Subcutaneous preadipocyte (primary cell): ENCODE data around the gene LMO3. TPM values are rescaled to one million over a fixed set of nuclear protein-coding genes. Genes with fewer than 3 reads are reported as not detected.

Experiments
- total RNA-seq: library from RNA; depleted of rRNA; stranded (reverse); fragments of >200 nt; gene quantifications from 2 replicates; pipeline ENCODE4 v1.2.3, GENCODE V29; 2012

LMO3 gene
- total RNA-seq, result 0.98 and 14.3 TPM in 2 replicates

DNA sequence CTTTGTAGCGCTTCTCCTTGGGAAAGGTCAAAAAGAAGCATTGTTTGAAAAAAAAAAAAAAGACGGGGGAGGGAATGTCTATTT is at the start of gene LMO3:
LMO3 (minus strand) TSS at position 46 of the 84 bp plus-strand sequence. CDS start 5,302 bp downstream, outside the sequence.

